Retina (tissue), 1 donor: ENCODE results near the gene GPC5.
"Not testable (repeated sequence)": the region's sequence is repeated elsewhere in the genome, so short reads cannot be mapped to it uniquely, and the experiment has no call there.

Source experiments
- DNase-seq: peaks from one replicate; pipeline ENCODE4 v3.0.0-alpha.2; 2016

Gene GPC5

DNA sequence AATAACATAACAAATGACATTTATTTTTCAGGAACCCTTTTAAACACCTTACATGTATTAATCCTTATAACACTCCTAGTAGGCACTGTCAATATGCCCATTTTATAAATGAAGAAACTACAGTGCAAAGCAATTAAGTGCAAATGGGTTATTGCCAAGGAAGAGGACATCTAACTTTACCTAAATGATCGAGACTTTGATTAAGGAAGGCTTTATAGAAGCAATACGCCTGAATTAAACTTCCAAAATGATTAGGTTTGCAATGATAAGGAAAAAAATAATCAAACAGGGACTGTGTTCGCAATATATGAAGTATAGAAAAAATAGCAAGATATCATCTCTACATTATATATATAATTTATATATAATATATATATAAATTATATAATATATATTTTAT lies 1214.5 kb downstream of the GPC5 start:
- DNase-seq, result no peak

DNA sequence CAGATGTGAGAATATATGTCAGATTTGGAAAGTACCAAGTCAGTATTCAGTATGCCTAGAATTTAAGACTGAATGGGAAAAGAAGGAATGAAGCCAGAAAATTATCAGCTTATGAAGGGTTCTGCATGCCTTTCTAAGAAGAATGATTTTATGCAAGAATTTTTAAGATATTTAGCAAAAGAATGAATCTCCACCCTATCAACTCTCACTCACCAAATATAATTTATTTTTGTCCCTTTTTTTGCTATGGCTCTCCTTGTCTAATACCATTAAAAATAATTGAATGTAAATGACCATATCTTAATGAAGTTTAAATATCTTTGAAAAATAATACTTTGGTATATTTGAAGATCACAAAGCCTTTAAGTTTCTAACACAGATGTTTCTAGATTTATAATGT lies 1215.5 kb downstream of the GPC5 start:
- DNase-seq, result no peak

DNA sequence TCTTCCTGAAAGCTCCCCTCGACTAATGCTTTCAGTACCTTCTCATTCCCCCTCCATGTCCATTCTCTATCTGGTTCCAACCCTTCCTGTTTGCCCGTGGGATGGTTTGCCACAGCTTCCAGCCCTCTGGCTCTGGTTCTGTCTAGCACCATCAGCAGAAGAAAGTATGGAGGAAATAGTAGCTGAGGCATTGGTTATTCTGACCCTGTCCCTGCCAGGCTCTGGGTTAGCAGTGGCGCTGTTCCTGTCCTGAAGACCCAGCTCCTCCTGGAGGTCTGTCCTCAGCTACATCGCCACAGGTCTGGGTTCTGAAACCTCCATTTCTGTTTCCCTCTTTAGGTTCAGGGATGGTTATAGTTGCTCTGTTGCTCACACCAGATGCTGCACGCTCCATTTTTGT lies 1223.6 kb downstream of the GPC5 start:
- DNase-seq, result no peak

GRCh38 chr13:92622905-92623304 lies 1224.5 kb downstream of the GPC5 start:
- DNase-seq, result no peak

DNA sequence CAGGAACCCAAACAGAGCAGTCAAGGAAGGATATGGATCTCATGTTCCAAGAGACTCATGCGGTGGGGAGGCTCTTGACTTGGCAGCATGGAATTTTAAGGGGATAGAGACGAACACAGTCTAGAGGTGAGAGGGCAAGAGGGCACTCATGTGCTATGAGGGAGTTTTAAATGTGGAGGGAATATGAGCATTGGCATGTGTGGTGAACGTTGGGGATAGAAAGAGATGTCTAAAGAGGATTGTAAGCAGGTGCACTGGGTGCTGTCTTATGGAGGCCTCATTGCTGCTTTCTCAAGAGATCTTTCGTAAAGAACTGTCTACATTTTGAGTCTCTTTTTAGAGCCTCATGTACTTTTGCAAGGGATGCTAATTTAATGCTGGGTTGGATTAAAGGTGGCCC lies 1227.9 kb downstream of the GPC5 start:
- no peak for DNase-seq

DNA sequence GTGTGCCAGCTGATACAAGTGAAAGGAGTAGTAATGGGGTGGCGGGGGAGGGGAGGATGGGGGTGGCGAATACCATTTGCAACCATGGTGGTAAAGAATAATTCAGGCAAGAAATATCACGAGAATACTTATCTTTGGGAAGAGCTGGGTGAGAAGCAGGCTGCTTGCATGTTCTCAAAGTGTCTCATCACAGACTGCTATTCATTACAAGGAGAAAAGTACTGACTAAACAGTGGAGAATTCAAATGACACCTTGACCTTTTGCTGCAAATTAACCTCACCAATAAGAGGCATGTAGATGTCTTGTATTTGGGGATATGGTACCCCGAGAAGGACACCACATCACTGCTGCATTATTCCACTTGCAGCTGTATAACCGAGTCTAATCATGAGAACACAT lies 1242.5 kb downstream of the GPC5 start:
- DNase-seq, result no peak

- DNase-seq, result no peak
Observed at GRCh38 chr13:92649140-92649813, 1250.9 kb downstream of the GPC5 start.

DNA sequence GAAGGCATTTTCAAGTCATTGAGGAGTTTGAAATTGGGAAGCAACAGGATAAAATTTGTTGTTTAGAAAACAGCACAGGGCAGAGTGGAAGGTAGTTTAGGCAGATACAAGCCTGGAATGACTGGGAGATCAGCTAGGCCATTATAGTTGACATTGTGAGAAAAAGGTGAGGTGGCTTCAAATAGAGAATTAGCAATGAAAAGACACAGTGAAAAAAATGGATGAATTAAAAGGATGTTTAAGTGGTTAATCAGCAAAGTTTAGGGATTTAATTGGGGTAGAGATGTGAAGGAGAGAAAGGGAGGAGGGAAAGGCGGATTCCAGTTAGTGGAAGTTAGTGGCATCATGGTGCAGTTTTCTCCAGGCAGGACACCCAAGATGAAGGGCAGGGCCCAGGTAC lies 1257.7 kb downstream of the GPC5 start:
- no peak for DNase-seq

- no peak for DNase-seq
Observed at GRCh38 chr13:92656648-92657047, 1258.2 kb downstream of the GPC5 start.

DNA sequence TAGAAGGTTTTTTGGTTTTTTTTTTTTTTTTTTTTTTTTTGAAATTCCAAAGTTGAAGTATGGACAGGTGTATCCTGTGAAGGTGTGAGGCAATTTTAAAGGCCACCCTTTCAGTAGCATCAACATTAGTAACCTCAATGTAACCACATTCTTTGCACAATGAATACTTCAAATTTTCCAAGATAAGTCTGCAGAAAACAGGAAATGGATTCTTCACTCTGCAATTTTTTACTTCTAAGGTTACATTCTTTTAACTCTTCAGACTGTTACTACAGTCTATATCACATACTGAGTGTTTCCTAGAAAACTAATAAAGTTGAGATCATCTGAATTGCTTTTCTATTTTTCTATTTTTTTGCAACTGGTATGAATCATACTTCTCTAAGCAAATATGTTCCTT lies 1259.1 kb downstream of the GPC5 start:
- DNase-seq, result no peak

- no peak for DNase-seq
Observed at GRCh38 chr13:92658293-92658692, 1259.9 kb downstream of the GPC5 start.

DNA sequence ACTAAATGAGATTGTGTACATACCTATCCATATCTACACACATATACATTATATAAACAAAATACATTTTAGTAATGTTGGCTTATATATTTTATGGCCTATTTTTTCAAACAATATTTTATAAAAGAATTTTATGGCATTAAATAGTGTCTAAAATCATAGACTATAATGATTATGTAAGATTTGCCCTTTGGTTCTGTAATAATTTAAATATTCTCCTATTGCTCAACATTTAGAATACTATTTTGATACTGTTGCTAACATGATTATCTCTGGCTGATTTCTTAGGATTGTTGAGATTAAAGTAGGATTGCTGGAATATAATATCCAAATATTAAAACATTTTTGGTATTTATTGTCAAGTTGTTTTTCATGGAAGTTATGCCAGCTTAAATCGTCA lies 1263.0 kb downstream of the GPC5 start:
- no peak for DNase-seq

GRCh38 chr13:92668157-92668556 lies 1269.7 kb downstream of the GPC5 start:
- no peak for DNase-seq

GRCh38 chr13:92670096-92670495 lies 1271.7 kb downstream of the GPC5 start:
- no peak for DNase-seq

- no peak for DNase-seq
Observed at GRCh38 chr13:92671821-92672220, 1273.4 kb downstream of the GPC5 start.

- DNase-seq, result no peak
Observed at GRCh38 chr13:92676246-92676645, 1277.8 kb downstream of the GPC5 start.

DNA sequence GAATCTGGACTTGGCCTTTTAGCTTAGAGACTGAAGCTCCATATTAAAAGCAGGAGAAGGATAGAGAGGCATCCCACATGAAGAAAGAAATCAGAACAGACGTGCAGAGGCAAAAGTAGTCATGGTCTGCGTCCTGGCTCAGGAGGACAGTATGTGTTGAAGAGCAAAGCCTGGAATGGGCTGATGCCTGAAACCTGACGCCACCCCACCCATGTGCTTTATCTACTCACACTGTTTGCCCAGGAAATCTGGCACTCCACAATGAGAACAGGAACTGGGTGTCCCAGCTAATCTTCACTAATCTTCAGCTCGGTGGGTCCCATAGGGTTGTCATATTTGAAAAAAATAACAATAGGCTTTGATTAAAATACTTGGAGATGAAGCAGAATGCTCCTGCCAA lies 1279.2 kb downstream of the GPC5 start:
- no peak for DNase-seq

DNA sequence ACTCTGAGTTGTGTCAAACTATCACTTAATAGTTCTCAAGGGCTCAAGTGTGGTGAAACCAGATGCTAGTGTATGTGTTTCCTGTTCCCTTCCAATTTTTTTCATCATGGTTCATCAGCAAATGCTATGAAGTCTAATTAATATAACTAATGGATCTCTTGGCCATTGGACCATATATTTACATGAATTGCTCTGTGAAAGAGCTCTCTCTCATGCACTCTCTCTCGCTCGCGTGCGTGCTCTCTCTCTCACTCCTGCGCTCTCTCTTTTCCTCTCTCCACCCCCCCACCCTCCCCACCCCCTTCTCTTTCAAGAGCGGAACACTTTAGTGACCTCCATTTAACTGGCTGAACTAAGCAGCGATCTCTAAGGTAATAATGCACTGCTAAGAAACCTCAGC lies 1281.2 kb downstream of the GPC5 start:
- no peak for DNase-seq

- no peak for DNase-seq
Observed at GRCh38 chr13:92681239-92681638, 1282.8 kb downstream of the GPC5 start.

GRCh38 chr13:92682832-92683517 lies 1284.6 kb downstream of the GPC5 start:
- no peak for DNase-seq

DNA sequence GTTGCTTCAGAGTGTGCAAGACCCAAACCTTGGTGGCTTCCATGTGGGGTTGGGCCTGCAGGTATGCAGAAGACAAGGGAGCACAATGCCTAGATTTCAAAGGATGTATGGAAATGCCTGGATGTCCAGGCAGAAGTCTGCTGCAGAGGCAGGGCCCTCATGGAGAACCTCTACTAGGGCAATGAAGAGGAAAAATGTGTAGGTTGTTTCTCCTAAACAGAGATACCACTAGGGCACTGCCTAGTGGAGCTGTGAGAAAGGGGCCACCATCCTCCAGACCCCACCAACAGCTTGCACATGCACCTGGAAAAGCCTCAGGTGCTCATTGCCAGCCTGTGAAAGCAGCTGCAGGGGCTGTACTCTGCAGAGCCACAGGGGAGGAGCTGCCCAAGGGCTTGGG lies 1295.6 kb downstream of the GPC5 start:
- no peak for DNase-seq

DNA sequence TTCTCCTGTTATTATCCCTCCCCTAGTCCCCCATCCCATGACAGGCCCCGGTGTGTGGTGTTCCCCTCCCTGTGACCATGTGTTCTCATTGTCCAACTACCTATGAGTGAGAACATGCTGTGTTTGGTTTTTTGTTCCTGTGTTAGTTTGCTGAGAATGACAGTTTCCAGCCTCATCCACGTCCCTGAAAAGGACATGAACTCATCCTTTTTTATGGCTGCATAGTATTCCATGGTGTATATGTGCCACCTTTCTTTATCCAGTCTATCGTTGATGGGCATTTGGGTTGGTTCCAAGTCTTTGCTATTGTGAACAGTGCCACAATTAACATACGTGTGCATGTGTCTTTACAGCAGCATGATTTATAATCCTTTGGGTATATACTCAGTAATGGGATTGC lies 1297.4 kb downstream of the GPC5 start:
- not testable (repeated sequence) for DNase-seq

DNA sequence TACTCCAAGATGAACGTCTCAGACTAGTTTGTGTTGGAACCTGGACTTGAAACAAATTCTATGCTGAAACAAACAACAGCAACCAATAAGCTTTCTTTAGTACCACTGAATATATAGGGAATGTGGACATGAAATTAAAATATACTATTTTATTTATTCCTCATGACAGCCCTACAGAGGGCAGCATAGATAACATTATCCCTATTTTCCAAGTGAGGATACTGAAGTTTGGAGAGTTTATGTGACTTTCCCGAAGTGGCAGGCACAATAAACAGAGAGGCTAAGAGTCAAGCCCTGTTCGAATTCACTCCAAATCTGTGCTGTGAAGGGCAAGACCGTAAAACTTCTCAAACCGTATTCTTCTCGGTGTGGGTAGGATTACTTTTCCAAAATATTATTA lies 1318.3 kb downstream of the GPC5 start:
- DNase-seq, result no peak

DNA sequence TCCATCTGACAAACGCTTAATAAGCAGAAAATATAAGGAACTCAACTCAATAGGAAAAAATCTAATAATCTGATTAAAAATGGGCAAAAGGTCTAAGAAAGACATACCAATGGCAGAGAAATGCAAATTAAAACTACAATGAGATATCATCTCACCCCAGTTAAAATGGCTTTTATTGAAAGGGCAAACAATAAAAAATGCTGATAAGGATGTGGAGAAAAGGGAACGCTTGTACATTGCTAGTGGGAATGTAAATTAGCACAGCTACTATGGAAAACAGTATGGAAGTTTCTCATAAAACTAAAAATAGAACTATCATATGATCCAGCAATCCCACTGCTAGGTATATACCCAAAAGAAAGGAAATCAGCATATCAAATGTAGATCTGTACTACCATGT lies 1319.4 kb downstream of the GPC5 start:
- no peak for DNase-seq

DNA sequence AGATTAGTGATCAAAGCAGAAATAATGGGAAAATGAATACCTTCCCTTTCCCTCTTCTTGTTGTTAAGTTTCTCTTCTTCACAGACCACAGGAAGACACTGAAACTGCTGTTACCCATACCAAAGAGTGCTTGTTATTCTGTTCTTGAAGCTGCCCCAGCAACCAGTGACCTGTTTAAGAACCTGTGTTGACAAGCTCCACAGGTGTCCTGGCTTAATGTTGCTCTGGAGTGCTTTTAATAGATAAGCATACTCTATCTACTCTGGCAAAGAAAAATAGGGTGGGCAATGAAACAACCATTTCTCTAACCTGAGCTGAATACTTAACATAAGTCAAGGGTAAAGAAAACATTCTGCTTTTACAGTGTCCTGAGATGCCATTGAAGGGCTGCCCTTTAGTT lies 1321.4 kb downstream of the GPC5 start:
- no peak for DNase-seq
